ENCODE results near the gene TRDMT1. TPM values are rescaled to one million over a fixed set of nuclear protein-coding genes. Genes with fewer than 3 reads are reported as not detected.

TRDMT1 gene
- total RNA-seq, 1 donor from 2014 or later: 16.2 TPM

DNA sequence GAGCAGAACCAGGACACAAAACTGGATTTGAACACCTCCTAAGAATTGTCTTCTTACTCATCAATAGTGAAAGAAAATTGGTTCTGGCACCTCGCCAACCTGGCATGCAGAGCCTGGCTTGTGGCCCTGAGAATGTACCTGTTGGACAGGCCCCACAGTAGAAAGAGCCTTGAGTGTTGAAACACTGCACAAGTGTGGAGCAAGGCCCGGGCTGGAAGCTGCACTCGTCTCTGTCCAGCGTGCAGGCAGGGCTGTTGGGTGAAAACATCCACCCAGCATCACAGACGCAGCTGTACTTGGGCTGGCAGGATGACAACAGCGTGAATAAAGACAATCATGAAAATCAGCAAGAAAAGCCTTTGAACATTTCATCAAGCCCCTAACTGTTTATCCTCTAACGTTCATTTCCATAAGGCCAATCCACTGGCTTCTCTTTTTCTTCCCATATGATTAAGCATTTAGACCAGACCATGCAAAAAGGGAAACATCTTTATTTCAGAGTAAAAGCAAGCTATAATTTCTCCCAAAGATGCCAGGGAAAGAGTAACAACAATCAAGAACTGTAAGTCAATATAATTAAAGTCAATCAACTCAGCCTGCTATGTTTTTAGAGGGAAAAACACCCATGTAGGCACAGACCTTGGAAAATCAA lies 87.5 kb downstream of the TRDMT1 start:
- Histone ChIP-seq H3K27me3 (ENCODE audit: control insufficient read depth in 3 of 3, insufficient read depth in 3 of 3, low read length in 3 of 3) (no peaks in the 10 kb centered on the region), H3K4me3 (ENCODE audit: low read length in 3 of 3) (no peak overlapping the region), H3K9me3 (ENCODE audit: control insufficient read depth in 3 of 3, low read length in 3 of 3) (no peaks in the 10 kb centered on the region), H3K4me1 (ENCODE audit: control insufficient read depth in 3 of 3, insufficient read depth in 3 of 3, low read length in 3 of 3) (no peaks in the 10 kb centered on the region), H3K9ac (ENCODE audit: low read depth in 1 of 3, low read length in 3 of 3) (no peak overlapping the region), H3K27ac (ENCODE audit: low read depth, low read length) (no peak overlapping the region), H3K36me3 (ENCODE audit: control insufficient read depth in 3 of 3, insufficient read depth in 3 of 3, low read length in 3 of 3) (peaks cover 0 to 6% (median 0%) of the 10 kb centered on the region in 3 donors)

DNA sequence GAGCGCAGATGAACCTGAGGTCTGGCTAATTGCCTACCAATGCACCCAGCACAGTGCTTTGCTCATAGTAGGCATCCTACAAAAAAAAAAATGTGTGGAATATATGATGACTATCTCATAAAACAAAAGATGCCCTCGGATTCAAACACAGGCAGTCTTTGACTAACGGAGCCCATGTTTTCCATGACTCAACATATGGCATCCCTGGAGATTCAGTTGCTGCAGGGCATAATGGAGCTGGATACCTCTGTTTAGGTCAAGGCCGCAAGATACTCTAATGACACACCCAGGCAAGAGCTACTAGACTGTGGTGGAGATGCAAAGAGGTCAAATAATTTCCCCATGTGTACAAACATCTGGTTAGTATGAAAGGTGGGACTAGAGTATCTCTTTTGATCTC lies 88.1 kb downstream of the TRDMT1 start:
- Histone ChIP-seq H3K4me1 (ENCODE audit: control insufficient read depth in 3 of 3, insufficient read depth in 3 of 3, low read length in 3 of 3) (no peaks in the 10 kb centered on the region), H3K27ac (ENCODE audit: low read depth, low read length) (no peak overlapping the region), H3K4me3 (ENCODE audit: low read length in 3 of 3) (no peak overlapping the region)

GRCh38 chr10:17112566-17112965 lies 88.9 kb downstream of the TRDMT1 start:
- Histone ChIP-seq H3K27me3 (ENCODE audit: control insufficient read depth in 3 of 3, insufficient read depth in 3 of 3, low read length in 3 of 3) (no peaks in the 10 kb centered on the region), H3K36me3 (ENCODE audit: control insufficient read depth in 3 of 3, insufficient read depth in 3 of 3, low read length in 3 of 3) (peaks cover 0 to 6% (median 0%) of the 10 kb centered on the region in 3 donors), H3K4me1 (ENCODE audit: control insufficient read depth in 3 of 3, insufficient read depth in 3 of 3, low read length in 3 of 3) (no peaks in the 10 kb centered on the region), H3K9me3 (ENCODE audit: control insufficient read depth in 3 of 3, low read length in 3 of 3) (no peaks in the 10 kb centered on the region), H3K9ac (ENCODE audit: low read depth in 1 of 3, low read length in 3 of 3) (no peak overlapping the region), H3K27ac (ENCODE audit: low read depth, low read length) (no peak overlapping the region), H3K4me3 (ENCODE audit: low read length in 3 of 3) (no peak overlapping the region)

More for the DNA sequence above, 88.1 kb downstream of the TRDMT1 start:
- peaks cover 0 to 6% (median 0%) of the 10 kb centered on the region in 3 donors for H3K36me3 ChIP-seq (ENCODE audit: control insufficient read depth in 3 of 3, insufficient read depth in 3 of 3, low read length in 3 of 3)
- H3K9ac ChIP-seq (ENCODE audit: low read depth in 1 of 3, low read length in 3 of 3): no peak overlapping the region
- H3K9me3 ChIP-seq (ENCODE audit: control insufficient read depth in 3 of 3, low read length in 3 of 3): no peaks in the 10 kb centered on the region
- H3K27me3 ChIP-seq (ENCODE audit: control insufficient read depth in 3 of 3, insufficient read depth in 3 of 3, low read length in 3 of 3): no peaks in the 10 kb centered on the region

DNA sequence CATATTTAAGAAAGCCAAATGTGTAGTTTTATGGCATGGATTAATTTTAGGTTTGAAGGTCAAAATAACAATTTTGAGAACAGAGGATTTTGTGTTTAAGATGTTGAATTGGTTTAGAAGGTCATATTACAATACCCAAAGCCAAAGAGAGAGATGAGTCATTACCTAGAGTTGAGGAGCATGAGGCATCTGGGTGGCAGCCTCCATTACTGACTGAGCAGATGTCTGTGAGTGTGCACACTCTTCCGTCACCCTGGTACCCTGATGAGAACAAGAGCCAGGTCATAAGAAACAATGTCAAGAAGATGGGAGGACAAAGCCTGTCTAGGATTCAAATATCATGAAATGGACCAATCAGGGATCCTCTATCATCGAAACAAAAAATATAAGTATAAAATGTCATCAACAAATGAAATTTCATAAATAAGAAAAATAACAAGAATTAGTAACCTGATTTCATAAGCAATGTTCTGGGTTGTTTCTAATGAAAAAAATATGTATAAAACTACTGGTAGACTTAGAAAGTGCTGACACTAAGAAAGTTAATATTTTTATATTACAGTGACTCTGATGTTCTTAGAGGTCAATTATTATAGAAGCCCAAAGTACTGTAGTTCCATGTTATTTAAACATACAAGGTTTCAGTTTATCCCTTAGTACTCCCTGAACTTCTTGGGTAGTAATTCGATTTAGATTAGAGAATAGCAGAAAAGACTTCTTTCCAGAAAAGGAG lies 91.8 kb downstream of the TRDMT1 start:
- Histone ChIP-seq H3K27me3 (ENCODE audit: control insufficient read depth in 3 of 3, insufficient read depth in 3 of 3, low read length in 3 of 3) (no peaks in the 10 kb centered on the region), H3K27ac (ENCODE audit: low read depth, low read length) (no peak overlapping the region), H3K9me3 (ENCODE audit: control insufficient read depth in 3 of 3, low read length in 3 of 3) (no peaks in the 10 kb centered on the region), H3K36me3 (ENCODE audit: control insufficient read depth in 3 of 3, insufficient read depth in 3 of 3, low read length in 3 of 3) (peaks cover 0 to 6% (median 0%) of the 10 kb centered on the region in 3 donors), H3K4me3 (ENCODE audit: low read length in 3 of 3) (no peak overlapping the region), H3K9ac (ENCODE audit: low read depth in 1 of 3, low read length in 3 of 3) (no peak overlapping the region), H3K4me1 (ENCODE audit: control insufficient read depth in 3 of 3, insufficient read depth in 3 of 3, low read length in 3 of 3) (no peaks in the 10 kb centered on the region)

- Histone ChIP-seq H3K4me3 (ENCODE audit: low read length in 3 of 3) (no peak overlapping the region), H3K4me1 (ENCODE audit: control insufficient read depth in 3 of 3, insufficient read depth in 3 of 3, low read length in 3 of 3) (no peaks in the 10 kb centered on the region), H3K9me3 (ENCODE audit: control insufficient read depth in 3 of 3, low read length in 3 of 3) (no peaks in the 10 kb centered on the region), H3K27ac (ENCODE audit: low read depth, low read length) (no peak overlapping the region), H3K9ac (ENCODE audit: low read depth in 1 of 3, low read length in 3 of 3) (no peak overlapping the region), H3K27me3 (ENCODE audit: control insufficient read depth in 3 of 3, insufficient read depth in 3 of 3, low read length in 3 of 3) (no peaks in the 10 kb centered on the region), H3K36me3 (ENCODE audit: control insufficient read depth in 3 of 3, insufficient read depth in 3 of 3, low read length in 3 of 3) (peaks cover 0 to 6% (median 0%) of the 10 kb centered on the region in 3 donors)
These were observed 92.4 kb downstream of the TRDMT1 start for GRCh38 chr10:17109046-17109445.

DNA sequence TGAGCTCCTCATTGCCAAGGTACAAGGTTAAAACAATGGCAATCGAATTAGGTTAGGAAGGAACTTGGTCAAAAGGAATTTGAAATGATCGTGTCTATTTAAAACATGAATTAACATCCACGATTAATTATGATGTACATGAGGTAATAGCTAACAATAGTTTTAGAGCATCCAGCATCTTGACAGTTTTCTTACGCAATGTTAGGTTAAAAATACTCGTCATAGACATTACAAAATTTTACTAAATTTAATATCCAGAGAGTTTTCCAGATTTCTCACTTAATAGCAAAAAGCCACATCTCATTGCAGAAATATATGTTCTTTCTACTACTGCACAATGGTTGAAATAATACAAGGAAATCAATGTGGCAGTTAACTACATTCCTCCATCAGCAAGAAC lies 94.5 kb downstream of the TRDMT1 start:
- H3K9ac ChIP-seq (ENCODE audit: low read depth in 1 of 3, low read length in 3 of 3): no peak overlapping the region
- no peaks in the 10 kb centered on the region for H3K27me3 ChIP-seq (ENCODE audit: control insufficient read depth in 3 of 3, insufficient read depth in 3 of 3, low read length in 3 of 3)
- H3K36me3 ChIP-seq (ENCODE audit: control insufficient read depth in 3 of 3, insufficient read depth in 3 of 3, low read length in 3 of 3): peaks cover 0 to 3% (median 0%) of the 10 kb centered on the region in 3 donors
- no peak overlapping the region for H3K27ac ChIP-seq (ENCODE audit: low read depth, low read length)
- no peak overlapping the region for H3K4me3 ChIP-seq (ENCODE audit: low read length in 3 of 3)
- H3K9me3 ChIP-seq (ENCODE audit: control insufficient read depth in 3 of 3, low read length in 3 of 3): no peaks in the 10 kb centered on the region
- H3K4me1 ChIP-seq (ENCODE audit: control insufficient read depth in 3 of 3, insufficient read depth in 3 of 3, low read length in 3 of 3): no peaks in the 10 kb centered on the region

- H3K4me3 ChIP-seq (ENCODE audit: low read length in 3 of 3): no peak overlapping the region
- H3K36me3 ChIP-seq (ENCODE audit: control insufficient read depth in 3 of 3, insufficient read depth in 3 of 3, low read length in 3 of 3): peaks cover 0 to 3% (median 0%) of the 10 kb centered on the region in 3 donors
- no peak overlapping the region for H3K9ac ChIP-seq (ENCODE audit: low read depth in 1 of 3, low read length in 3 of 3)
- no peak overlapping the region for H3K27ac ChIP-seq (ENCODE audit: low read depth, low read length)
- H3K4me1 ChIP-seq (ENCODE audit: control insufficient read depth in 3 of 3, insufficient read depth in 3 of 3, low read length in 3 of 3): no peaks in the 10 kb centered on the region
- no peaks in the 10 kb centered on the region for H3K9me3 ChIP-seq (ENCODE audit: control insufficient read depth in 3 of 3, low read length in 3 of 3)
- no peaks in the 10 kb centered on the region for H3K27me3 ChIP-seq (ENCODE audit: control insufficient read depth in 3 of 3, insufficient read depth in 3 of 3, low read length in 3 of 3)
These were observed 99.6 kb downstream of the TRDMT1 start for GRCh38 chr10:17101910-17102266.

GRCh38 chr10:17101257-17101909 lies 100.1 kb downstream of the TRDMT1 start:
- Histone ChIP-seq H3K27ac (ENCODE audit: low read depth, low read length) (no peak overlapping the region), H3K36me3 (ENCODE audit: control insufficient read depth in 3 of 3, insufficient read depth in 3 of 3, low read length in 3 of 3) (peaks cover 0 to 3% (median 0%) of the 10 kb centered on the region in 3 donors), H3K4me3 (ENCODE audit: low read length in 3 of 3) (no peak overlapping the region), H3K27me3 (ENCODE audit: control insufficient read depth in 3 of 3, insufficient read depth in 3 of 3, low read length in 3 of 3) (no peaks in the 10 kb centered on the region), H3K9me3 (ENCODE audit: control insufficient read depth in 3 of 3, low read length in 3 of 3) (no peaks in the 10 kb centered on the region), H3K9ac (ENCODE audit: low read depth in 1 of 3, low read length in 3 of 3) (no peak overlapping the region), H3K4me1 (ENCODE audit: control insufficient read depth in 3 of 3, insufficient read depth in 3 of 3, low read length in 3 of 3) (no peaks in the 10 kb centered on the region)

DNA sequence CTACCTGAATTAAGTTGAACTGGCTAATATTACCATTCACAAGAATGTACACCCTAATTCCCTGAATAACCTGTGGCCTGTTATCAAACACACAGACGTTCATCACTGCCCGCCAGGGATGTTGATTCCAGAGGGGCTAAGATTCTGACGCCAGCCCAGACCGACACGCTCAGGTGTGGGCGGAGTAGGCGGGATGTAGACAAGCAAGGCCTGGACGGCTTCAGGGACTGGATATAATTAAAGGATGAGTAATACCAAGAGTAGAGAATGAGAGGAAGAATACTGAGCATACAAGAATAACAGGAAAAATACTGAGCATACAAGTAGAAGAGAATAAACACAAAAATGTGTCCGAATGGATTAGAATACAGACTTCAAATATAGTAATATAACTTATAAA lies 100.9 kb downstream of the TRDMT1 start:
- Histone ChIP-seq H3K27ac (ENCODE audit: low read depth, low read length) (no peak overlapping the region), H3K36me3 (ENCODE audit: control insufficient read depth in 3 of 3, insufficient read depth in 3 of 3, low read length in 3 of 3) (peaks cover 0 to 3% (median 0%) of the 10 kb centered on the region in 3 donors), H3K9ac (ENCODE audit: low read depth in 1 of 3, low read length in 3 of 3) (no peak overlapping the region), H3K4me1 (ENCODE audit: control insufficient read depth in 3 of 3, insufficient read depth in 3 of 3, low read length in 3 of 3) (no peaks in the 10 kb centered on the region), H3K27me3 (ENCODE audit: control insufficient read depth in 3 of 3, insufficient read depth in 3 of 3, low read length in 3 of 3) (no peaks in the 10 kb centered on the region), H3K9me3 (ENCODE audit: control insufficient read depth in 3 of 3, low read length in 3 of 3) (no peaks in the 10 kb centered on the region), H3K4me3 (ENCODE audit: low read length in 3 of 3) (no peak overlapping the region)

GRCh38 chr10:17098012-17098411 lies 103.5 kb downstream of the TRDMT1 start:
- Histone ChIP-seq H3K4me1 (ENCODE audit: control insufficient read depth in 3 of 3, insufficient read depth in 3 of 3, low read length in 3 of 3) (no peaks in the 10 kb centered on the region), H3K9me3 (ENCODE audit: control insufficient read depth in 3 of 3, low read length in 3 of 3) (no peaks in the 10 kb centered on the region), H3K27ac (ENCODE audit: low read depth, low read length) (no peak overlapping the region), H3K4me3 (ENCODE audit: low read length in 3 of 3) (no peak overlapping the region), H3K9ac (ENCODE audit: low read depth in 1 of 3, low read length in 3 of 3) (no peak overlapping the region), H3K27me3 (ENCODE audit: control insufficient read depth in 3 of 3, insufficient read depth in 3 of 3, low read length in 3 of 3) (no peaks in the 10 kb centered on the region), H3K36me3 (ENCODE audit: control insufficient read depth in 3 of 3, insufficient read depth in 3 of 3, low read length in 3 of 3) (peaks cover 0 to under 1% (median 0%) of the 10 kb centered on the region in 3 donors)

All from skeletal muscle tissue (tissue), 4 donors.